SIG-M5 treated with dmso at 0.1 percent for 504 hours (cell line): ENCODE results near the gene CCDC188.
A peak's percentile ranks its signal among the peaks of the same experiment; 100 is the strongest.

ENCODE experiments used
- DNase-seq: peaks from one replicate; lab custom pipeline; 2025; ENCODE audit not compliant: unreplicated experiment; lab: John Stamatoyannopoulos, UW

Gene CCDC188

DNA sequence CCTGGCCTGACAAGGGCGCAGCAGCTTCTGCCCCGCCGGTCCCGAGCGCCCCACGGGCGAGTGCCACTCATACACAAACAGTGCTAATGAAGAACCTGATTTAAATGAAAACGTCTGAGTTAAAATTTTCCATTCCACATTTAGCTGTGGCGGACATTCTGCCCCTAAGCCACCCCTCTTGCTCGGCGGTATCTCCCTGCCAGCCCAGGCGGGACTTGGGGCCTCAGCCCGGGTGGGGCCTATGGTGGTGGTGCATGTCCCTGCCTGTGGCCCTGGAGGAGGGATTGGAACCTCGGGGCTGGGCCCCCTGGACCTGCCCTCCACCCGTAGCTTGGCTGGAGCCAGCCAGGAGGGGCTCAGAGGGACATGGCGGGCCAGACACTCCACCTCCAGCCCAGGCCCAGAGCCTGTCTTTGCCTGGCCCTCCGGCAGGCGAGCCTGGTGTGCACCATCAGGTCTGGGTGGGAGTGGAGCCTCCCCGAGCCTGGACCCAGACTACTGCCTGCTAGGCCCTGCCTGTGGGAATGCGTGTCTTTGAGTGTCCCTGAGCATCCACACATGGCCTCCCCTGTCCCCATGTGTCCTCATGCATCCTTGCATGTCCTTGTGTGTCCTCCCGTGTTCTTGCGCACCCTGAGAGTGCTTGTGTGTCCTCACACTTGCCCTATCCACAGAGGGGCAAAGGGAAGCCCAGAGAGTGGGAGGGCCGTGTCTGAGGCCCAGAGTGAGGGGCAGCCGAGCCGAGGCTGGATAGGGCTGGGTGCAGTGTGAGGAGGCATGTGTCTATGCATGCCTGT lies 14.9 kb downstream of the CCDC188 start:
- DNase-seq = no peak

DNA sequence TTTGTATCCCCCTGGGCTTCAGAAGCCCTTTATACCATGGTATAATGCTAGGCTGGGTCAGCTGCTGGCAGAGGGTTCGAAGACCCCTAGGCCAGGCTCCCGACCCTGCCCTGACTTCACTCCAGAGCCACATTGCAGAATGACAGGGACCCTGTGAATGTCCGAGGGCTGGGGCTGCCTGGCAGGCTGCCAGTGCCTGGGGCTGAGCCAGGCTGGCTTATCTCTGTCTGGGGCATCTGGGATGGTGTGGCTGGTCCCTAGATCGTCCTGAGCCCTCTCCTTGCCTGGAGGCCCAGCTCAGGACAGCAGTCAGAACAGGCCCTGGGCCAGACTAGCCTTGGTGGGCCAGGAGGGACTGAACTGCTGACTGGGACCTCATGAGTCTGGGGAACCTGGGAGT lies 15.6 kb downstream of the CCDC188 start:
- no peak for DNase-seq

DNA sequence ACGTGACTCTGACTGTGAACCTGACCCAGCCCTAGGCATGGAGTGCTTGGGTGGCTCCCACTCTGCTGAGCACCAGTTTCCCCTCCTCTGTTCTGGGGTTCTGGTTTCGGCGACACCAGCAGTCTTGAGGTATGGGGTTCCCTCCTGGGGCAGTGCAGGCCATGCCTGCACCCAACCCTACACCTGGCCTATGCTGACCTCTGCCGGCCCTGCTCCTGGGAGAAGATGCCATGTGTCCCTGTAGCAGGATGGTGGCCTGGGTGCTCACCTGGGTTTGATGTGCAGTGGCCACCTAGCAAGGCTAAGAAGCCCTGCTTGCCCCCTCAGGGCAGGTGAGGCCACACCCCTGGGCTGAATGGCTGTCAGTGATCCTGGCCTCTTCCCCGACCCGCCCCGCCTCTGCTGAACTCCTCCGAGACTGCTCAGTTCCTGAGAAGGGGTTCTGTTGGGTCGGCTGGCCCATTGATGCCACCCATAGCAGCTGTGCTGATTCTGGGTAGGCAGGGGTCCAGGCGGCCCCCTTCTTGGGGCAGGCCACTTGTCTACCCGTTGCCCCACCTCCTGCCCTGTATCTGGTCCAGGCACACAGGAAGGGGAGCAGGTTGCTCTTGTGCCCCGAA lies 16.8 kb downstream of the CCDC188 start:
- DNase-seq = no peak

DNA sequence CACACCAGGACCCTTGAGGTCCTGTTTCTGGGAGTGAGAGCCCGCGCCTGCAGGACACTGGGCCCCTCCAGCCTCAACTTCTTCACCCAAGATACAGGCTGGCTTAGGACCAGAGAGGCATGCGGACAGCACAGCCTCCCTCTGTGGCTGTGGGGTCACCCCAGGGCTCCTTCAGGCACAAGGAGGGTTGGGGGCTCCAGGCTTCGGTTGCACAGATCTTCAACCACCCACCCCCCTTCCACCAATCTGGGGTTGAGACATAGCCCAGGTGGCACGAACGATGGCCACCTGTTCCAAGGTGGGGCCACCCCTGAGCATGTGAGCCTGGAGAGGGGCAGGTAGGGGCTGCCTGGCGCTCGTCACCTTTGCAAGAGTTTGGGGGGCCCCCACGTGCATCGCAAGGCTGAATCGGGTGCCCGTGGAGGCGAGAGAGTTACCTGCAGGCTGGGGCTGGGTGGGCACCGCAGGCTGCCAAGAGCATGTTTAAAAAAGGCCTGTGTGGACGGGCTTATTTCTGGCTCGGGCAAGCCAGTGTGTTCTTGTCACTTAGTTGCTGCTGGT lies 18.1 kb downstream of the CCDC188 start:
- DNase-seq = no peak

DNA sequence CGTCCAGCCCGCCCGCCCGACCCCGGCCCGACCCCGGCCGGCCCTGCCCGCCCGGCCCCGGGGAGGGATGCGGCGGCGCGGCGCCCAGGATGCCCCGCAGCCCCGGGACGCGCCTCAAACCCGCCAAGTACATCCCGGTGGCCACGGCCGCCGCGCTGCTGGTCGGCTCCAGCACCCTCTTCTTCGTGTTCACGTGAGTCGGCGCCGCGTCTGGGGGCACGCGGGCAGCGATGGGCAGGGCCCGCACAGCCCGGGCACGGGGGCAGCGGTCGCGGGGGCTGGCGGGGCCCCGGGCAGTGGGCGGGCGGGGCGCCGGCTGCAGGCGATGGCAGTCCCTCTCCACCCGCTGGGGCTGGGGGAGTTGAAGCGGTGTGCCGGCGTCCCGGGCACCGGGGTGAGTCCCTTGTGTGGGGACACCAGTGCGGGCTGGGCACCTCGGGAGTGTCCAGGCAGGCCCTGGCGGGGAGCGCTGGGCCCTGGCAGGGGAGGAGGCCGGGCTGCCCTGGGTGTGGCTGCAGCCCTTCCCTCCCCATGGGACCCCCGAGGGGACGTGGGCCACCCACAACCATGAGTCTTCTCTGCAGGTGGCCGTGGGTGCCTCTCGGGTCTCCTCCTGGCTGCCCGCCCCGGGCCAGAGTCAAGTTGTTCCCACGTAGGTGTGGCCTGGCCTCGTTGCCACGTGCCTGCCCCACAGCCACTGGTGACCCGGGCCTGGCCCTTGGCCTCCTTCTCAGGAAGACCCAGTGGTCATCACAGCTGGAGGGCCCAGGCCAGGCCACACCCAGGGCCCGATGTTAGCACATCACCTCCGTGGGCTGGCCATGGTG lies 18.8 kb downstream of the CCDC188 start:
- no peak for DNase-seq

DNA sequence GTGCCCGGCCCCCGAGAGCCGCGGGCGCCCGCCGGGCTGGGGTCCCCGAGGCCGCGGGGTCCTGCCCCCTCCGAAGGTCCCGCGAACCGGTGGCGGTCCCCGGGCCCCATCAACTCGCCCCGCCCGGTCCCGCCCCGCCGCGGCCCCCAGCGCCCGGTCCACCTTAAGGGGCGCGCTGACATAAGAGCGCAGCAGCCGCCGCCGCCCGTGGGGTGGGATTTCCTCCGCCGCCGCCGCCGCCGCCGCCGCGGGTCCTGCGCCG lies 19.3 kb downstream of the CCDC188 start, which contains the start of gene ZDHHC8:
Gene ZDHHC8 (plus strand): TSS at position 208 of the 262 bp plus-strand sequence. CDS start 144 bp downstream, outside the sequence.
- no peak for DNase-seq

DNA sequence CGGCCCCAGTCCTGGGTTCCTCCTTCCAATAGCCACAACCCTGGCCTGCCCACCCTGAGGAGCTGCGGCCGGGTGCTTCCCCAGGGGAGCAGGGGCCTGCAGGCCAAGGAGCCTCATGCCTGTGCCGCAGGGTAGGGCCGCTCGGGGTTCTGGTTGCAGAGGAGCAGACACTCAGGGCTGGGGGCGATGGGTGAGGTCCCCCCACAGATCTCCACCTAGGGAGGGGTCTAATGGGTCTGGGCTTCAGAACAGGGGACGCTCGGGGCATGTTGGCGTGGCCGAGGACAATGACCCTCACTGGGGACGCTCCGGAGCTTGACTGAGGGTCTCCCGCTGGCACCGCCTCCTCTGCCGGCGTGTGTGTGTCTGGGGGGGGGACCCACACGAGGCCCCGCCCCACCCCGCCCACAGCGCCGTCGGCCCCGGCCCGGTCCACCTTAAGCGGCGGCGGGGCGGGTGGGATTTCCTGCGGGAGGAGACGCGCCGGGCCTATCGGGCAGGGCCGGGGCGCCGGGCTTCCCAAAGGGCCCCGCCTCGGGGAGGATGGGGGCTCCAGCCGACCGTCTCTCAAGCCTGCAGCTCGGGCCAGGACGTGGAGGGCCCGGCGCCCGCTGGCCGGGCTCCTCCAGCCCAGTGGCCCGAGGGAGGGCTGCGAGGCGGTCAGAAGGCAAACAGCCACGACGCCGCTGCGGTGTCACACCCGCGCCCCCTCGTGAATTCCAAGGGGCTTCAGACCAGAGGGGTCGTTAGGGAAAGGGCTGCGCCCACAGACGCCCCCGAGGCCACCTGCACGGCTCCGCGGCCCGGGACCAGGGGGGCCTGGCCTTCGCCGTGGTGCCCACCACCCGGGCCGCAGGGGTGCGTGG lies 19.9 kb downstream of the CCDC188 start:
- peak; percentile 45 for DNase-seq

DNA sequence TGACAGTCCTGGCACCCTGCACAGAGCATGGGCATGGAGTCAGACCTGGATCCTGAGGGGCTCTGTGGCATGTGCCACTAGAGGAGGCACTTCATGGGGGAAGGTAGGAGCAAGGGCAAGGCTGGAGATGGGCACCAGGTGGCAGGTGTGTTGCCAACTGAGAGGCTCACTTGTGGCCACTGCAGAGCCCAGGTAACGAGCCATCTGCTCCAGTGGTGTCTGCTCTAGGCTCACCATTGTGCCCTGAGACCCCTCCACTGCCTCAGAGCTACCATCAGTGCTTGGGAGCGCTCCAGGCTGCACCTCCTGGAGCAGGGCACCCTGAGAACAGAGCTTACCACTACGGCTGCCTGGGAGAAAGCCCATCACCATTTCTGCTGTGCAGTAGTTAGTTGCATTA lies 20.5 kb downstream of the CCDC188 start:
- no peak for DNase-seq

DNA sequence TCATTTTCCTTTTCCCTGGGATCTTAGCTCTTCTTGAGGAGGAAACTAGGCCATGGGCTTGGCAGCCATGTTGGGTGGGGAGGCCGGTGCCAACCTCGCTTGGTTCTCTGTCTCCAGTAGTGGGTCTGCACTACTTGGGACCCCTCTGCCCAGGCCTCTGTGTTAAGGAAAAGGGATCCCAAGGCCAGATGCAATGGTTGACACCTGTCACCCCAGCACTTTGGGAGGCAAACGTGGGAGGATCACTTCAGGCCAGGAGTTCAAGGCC lies 21.2 kb downstream of the CCDC188 start:
- no peak for DNase-seq

DNA sequence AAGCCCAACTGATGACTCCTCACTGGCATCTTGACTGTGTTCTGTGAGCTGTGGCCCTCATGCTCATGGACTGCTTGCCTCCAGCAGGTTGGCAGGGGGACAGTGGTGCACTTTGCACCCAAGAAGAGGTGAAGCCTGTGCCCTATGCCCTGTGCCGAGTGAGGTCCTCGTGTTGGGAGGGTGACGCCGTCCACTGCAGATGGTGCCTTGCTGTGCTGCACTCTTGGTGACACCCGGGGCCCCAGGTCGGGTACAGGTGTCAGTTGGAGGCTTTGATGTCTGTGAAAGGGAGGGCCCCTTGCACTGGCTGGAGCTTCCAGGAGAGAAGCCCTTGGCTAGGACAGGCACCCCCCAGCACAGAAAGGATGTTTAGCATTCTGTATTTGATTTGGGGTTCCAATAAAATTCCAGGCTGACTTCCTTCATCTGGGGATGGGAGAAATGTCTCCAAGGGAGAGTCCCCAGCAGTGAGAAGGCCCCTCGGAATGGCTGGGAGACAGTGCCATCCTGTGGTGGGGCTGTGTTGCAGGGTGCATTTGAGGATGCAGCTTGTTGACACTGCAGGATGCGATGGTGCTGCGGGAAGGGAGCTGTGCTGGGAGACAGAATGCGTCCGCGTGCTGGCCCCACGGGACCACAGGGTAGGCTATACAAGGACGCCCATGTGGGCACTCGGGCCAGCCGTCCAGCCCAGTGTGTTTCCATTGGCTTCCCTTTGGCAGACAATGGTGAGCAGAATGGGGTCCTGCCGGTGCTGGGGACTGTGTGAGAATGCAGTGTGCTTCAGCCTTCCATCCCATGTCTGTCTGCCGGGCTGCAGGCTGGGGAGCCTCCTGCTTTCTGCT lies 21.7 kb downstream of the CCDC188 start:
- peak; percentile 31 for DNase-seq

DNA sequence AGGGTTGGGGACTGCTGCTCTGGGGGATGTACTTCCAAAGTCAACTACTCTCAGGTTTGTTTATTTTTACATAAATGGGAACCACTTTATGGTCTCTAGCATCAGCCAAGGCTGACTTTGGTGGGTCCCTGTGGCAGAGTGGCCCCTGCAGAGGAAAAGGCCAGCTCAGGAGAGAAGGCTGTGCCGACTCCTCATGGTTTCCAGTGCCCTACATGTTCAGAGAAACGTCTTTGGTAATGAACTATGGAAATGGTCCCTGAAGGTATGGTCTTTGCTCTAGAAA lies 22.3 kb downstream of the CCDC188 start:
- DNase-seq = no peak

DNA sequence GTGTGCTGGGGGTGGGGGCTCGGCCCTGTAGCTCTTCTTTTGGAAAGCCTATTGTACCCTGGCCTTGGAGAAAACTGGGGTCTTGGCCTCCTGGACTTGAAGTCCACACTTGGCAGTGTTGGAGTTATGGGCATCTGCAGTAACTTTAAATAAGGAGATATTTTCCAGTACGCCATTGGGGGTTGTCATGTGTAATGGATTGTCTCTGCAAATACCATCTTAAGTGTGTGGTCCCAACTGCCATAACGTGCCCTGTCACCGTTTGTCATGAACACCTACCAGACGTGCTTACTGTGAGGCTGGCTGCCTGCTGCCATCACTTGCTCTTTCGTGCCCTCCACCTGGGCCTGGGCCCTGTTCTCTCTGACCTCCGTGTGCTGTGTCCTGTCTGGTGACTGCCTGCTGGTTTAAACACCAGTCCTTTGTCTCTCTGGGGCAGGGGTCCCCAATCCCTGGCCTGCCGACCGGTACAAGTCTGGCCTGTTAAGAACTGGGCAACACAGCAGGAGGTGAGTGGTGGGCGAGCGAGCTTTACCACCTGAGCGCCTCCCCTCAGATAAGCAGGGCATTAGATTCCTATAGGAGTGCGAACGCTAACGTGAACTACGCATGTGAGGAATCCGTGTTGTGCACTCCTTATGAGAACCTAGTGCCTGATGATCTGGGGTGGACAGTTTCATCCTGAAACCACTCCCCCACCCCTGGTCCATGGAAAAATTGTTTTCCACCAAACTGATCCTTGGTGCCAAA lies 22.8 kb downstream of the CCDC188 start:
- DNase-seq = no peak

DNA sequence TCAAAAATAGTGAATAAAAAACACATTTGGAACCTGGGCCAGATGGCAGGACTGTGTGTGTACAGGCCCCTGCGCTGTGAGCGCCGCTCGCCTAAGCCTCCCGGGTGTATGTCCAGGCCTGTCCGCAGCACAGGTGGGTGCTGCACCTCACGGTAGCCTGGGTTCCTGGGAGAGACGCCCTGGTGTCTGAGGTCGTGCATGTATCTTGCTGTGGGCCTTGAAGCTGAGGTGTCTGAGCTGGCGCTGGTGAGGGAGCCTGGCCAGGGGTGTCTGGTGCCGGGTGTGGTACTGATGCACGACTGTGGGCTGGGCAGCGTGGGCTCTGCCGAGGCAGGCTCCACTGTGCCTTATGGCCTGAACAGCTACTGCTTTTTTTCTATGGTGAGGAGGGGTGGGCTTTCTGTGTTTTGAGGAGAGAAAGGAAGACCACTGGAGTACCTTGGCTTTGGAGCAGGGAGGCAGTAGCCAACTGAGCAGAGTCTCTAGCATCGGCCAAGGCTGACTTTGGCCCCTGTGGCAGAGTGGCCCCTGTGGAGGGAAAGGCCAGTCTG lies 23.5 kb downstream of the CCDC188 start:
- DNase-seq = no peak

DNA sequence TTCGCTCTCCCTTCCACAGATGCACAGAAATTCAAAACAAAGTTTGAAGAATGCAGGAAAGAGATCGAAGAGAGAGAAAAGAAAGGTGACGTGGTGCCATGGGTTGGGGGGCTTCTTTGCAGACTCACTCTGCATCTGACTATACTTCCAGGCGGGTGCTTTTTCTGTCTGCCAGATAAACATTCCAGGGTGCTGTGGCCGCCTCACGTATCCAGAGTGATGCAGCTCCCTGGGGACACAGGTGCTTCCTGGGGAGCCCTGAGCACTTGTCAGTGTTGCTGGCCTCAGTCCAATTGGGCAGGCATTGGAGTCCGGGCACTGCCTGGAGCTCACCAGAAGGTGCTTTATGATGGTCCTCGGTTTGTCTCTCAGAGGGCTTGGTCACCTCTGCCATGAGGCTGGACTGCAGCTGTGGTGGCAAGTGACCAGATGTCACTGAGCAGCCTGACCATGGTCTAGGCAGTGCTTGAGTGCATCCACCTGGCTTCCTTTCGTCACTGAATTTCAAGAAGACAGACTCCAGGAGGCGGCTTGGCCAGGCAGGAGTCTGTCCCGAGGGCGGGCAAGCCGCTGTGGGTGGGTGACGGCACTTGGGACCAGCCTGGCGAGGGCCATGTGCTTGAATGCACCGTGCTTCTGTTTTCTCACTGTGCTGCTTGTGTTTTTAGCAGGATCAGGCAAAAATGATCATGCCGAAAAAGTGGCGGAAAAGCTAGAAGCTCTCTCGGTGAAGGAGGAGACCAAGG lies 24.4 kb downstream of the CCDC188 start:
- DNase-seq = no peak

DNA sequence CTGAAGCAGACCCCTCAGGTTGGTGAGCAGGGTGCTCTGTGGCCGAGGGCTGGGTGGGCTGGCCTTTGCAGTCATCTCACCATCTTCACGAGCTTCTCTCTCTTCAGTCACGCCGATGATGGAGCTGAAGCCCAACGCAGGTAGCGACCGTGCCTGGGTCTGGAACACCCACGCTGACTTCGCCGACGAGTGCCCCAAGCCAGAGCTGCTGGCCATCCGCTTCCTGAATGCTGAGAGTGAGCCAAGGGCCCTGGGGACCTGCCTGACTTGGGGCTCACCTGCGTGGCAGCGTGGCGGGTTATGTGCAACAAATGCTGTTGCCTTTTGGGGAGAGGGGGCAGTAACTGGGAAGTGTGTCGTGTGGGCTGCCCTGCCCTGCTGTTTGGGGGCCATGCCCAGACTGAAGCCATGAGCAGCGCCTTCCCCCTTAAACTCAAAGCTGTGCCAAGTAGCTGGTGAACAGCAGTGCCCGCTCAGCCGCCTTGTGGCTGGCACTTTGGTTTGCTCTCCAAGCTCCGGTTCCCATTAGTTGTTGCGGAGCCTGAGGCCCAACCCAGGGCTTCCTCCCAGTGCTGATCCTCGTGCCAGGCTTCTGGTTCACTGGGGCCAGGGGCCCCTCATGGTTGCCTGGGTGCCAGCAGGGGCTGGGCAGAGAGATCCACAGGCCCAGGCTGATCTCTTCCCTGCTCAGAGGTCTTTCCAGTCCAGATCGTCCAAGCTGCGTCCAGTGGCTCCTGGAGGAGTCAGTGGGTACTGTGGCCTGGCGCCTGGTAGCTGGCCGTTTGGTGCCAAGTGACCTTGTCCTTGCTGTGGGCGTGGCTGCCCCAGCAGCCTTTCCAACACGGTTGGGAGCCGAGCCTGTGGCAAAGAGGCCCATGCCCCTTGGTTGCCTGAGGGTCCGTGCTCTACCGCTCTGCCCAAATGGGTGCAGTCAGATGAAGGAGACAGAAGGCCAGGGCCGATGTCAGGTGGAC lies 25.4 kb downstream of the CCDC188 start:
- no peak for DNase-seq

DNA sequence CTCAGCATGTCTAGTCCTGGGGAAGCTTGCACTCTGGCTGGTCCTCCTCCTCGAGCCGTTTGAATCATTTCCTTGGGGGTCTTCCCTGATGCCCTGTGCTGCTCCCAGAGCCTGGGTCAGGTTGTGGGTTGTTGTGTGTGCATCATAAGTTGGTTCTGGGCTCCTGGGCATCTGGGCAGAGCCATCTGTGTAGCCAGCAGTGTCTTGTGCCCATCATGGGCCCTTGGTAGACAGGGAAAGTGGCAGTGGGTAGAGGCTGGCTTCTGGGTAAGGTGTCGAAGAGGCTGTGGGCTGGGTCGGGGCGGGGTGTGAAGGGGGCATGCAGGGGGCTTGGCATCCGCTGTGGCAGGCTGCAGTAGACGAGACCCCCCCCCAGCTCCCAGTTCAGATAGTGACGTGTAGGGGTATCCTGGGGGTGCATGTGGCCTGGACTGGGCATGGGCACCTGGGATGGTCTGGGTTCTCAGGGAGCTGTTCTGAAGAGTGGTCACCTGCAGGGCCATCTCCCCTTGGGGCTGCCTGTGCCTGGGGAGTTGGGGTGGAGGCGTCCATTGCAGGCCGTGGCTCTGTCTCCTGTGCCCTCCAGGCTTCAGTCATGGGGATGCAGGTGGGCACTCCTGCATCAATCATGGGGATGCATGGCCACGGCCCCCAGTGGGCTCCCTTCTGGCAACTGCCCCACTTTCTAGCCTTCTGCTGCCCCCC lies 26.6 kb downstream of the CCDC188 start:
- no peak for DNase-seq
